A673 (cell line): ENCODE data around the gene GRAMD2B.

Source experiments
- EZH2 ChIP-seq: fragments of 200-600 bp; sonication (generic); IDR thresholded peaks from 2 replicates; pipeline ENCODE4 v1.6.1; 2017; ENCODE audit warnings: borderline replicate concordance, low read depth, mild to moderate bottlenecking, mixed read lengths, antibody characterized with exemption, low read length; ENCODE audit not compliant: poor library complexity, severe bottlenecking
- TF ChIP-seq, protein P1 (sequence below): fragments of 300-800, 200-600 bp; sonication (generic); conservative IDR thresholded peaks from 2 replicates; pipeline ENCODE4 v1.5.1; 2017; ENCODE audit warnings: low read depth, mild to moderate bottlenecking, antibody characterized with exemption, low read length, moderate library complexity, mixed read lengths

DNA sequence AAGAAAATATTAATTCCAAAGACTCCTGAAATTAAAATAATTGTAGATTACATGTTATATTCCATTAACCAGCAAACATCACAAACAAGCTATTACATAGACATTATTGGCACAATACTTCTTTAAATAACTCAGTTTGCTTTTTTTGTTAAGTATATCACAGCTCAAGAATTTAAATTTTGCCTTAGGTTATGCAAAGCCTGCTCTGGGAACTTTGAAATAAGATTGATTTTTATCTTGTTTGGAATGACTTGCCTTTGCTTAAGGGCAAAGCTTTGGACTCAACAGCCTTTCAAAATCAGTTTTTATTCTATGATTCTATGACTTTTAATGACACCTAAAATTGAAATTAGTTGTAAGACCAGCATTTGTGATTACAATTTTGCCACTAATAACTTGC, 93.6 kb downstream of the GRAMD2B start:
- TF ChIP-seq, protein P1, sequence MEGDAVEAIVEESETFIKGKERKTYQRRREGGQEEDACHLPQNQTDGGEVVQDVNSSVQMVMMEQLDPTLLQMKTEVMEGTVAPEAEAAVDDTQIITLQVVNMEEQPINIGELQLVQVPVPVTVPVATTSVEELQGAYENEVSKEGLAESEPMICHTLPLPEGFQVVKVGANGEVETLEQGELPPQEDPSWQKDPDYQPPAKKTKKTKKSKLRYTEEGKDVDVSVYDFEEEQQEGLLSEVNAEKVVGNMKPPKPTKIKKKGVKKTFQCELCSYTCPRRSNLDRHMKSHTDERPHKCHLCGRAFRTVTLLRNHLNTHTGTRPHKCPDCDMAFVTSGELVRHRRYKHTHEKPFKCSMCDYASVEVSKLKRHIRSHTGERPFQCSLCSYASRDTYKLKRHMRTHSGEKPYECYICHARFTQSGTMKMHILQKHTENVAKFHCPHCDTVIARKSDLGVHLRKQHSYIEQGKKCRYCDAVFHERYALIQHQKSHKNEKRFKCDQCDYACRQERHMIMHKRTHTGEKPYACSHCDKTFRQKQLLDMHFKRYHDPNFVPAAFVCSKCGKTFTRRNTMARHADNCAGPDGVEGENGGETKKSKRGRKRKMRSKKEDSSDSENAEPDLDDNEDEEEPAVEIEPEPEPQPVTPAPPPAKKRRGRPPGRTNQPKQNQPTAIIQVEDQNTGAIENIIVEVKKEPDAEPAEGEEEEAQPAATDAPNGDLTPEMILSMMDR, result no peak
- no peak for TF ChIP-seq EZH2
